GF-D8 (cell line): Measurements from ENCODE around the gene NDUFB3.
A peak's percentile ranks its signal among the peaks of the same experiment; 100 is the strongest.
"Not testable (repeated sequence)": the region's sequence is repeated elsewhere in the genome, so short reads cannot be mapped to it uniquely, and the experiment has no call there.

Source experiments
- DNase-seq: peaks from one replicate; lab custom pipeline; 2025; lab: John Stamatoyannopoulos, UW

Gene NDUFB3

DNA sequence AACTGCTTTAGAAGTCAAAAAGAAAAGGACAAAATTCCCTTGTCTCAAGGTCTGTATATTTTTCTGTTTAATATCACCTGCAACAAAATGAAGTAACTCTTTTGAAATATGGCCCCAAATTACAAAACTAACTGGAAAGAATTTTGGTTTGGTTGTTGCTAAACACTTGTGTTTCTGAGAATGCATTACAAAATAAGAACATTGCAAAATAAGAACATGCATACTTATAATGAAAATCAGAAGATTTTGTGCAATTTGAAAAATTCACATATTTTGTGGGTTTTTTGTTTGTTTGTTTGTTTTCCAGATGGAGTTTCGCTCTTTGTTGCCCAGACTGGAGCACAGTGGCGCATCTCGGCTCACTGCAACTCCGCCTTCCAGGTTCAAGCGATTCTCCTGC lies 21.8 kb downstream of the NDUFB3 start:
- DNase-seq: peak; percentile 86

DNA sequence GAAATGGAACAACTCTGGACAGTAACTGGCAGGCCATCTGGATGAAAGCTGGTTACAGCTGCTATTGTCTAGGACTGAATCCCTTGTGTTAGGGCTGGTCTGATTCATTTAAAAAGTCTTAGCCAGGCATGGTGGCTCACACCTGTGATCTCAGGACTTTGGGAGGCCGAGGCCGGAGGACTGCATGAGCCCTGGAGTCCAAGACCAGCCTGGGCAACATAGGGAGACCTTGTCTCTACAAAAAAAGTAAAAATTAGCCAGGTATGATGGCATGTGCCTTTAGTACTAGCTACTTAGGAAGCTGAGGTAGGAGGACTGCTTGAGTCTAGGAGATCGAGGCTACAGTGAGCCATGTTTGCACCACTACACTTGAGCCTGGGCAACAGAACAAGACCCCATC lies 28.7 kb downstream of the NDUFB3 start:
- DNase-seq: no peak

DNA sequence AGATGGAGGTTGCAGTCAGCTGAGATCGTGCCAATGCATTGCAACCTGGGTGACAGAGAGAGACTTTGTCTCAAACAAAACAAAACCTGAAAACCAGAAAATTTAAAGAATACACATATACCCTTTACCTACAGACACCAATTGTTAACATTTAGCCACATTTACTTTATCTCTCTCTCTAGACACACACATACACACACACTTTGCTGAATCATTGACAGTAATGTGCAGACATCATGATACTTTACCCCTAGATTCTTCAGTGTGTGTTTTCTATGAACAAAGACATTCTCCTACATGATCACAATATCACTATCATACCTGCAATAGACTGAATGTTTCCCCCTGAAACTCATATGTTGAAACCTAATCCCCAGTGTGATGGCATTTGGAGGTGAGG lies 34.0 kb downstream of the NDUFB3 start:
- no peak for DNase-seq

DNA sequence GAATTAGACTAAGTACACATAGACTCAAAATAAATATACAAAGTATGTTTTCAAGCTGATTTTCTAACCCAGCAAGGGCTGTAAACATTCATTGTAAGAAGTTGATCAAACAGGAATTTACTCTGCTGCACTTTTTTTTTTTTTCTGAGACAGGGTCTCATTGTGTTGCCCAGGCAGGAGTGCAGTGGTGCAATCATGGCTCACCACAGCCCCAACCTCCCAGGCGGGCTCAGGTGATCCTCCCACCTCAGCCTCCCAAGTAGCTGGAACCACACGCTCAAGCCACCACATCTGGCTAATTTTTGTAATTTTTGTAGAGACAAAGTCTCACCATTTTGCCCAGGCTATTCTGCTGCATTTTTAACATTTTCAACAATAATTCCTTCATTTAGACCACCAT lies 35.8 kb downstream of the NDUFB3 start:
- no peak for DNase-seq

DNA sequence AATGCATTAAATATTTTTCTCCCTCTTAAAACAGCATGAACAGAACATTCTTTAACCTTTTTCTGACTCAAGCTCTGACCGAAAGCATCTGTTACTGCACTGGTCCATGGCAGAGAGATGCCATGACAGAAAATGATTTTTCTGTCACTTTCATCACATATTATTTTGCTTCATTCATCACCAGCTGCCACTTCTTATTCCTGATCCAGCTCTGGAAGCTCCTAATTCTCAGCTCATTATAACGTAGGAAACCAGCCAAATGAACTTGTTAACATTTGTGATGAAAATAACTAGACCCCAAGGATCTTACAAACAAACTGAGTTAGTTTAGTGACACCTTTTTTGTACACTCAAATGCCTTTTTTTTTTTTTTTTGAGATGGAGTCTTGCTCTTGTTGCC lies 36.5 kb downstream of the NDUFB3 start:
- DNase-seq: no peak

DNA sequence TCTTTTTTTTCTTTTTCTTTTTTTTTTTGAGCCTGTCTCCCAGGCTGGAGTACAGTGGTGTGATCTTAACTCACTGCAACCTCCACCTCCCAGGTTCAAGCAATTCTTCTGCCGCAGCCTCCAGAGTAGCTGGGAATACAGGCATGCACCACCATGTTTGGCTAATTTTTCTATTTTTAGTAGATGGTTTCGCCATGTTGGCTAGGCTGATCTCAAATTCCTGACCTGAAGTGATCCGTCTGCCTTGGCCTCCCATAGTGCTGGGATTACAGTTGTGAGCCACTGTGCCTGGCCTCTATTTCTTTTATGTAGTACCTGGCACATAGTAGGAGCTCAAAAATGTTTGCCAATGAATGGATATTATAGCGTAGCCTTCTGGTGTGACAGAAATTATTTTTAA lies 37.4 kb downstream of the NDUFB3 start:
- DNase-seq: no peak

DNA sequence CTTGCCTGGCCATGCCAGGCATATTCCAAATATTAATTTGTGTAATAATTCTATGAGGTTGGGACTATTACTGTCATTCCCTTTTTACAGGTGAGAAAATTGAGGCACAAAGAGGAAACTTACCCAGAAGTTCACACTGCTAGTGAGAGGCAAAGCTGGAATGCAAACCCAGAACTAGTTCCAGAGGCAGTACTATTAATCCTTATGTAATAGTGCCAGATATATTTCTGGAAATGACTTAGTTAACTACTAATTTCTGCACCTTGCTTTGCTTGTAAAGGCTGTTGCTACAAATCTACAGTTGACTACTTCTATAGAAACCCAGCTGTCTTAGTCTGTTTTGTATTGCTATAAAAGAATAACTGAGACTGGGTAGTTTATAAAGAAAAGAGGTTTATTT lies 38.8 kb downstream of the NDUFB3 start:
- no peak for DNase-seq

DNA sequence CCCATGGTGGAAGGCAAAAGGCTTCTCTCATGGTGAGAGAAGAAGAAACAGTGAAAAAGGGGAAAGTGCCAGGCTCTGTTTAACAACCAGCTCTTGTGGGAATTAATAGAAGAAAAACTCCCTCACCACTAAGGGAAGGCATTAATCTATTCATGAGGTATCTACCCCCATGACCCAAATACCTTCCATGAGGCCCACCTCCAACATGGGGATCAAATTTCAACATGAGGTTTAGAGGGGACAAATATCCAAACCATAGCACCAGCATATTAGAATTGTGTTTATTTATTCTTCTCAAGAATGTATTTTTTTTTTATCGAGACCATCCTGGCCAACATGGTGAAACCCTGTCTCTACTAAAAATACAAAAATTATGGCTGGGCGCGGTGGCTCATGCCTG lies 39.3 kb downstream of the NDUFB3 start:
- no peak for DNase-seq

DNA sequence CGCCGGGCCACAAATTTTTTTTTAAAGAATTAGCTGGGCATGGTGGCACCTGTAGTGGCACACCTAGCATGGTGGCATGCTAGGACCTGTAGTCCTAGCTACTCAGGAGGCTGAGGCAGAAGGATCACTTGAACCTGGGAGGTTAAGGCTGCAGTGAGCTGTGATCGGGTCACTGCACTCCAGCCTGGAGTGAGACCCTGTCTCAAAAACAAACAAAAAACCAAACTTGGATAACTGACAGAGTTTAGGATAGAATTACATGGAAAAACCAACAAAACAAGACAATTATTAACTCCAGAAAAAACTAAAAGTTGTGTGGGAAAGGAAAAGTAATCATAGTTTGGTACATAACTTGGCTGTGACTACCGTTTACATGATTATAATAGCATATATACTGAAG lies 42.5 kb downstream of the NDUFB3 start:
- no peak for DNase-seq

DNA sequence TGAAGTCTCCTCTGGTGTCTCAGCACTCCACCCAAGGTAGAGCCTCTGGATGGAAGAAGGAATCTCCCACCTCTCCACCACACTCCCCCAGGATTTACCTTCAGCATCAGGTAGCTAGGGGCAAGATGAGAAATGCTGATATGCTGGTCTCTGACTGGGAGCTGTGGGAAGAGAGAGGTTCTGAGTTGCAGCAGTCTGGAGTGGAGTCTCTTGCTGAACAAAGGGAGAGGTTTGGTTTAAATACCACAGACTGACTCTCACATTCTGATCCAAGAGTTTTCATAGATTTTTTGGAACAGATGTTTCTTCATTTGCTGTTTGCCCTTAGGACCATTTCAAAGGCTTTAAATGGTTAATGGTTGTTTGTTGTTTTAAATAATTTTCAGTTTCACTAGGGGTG lies 43.0 kb downstream of the NDUFB3 start:
- no peak for DNase-seq

DNA sequence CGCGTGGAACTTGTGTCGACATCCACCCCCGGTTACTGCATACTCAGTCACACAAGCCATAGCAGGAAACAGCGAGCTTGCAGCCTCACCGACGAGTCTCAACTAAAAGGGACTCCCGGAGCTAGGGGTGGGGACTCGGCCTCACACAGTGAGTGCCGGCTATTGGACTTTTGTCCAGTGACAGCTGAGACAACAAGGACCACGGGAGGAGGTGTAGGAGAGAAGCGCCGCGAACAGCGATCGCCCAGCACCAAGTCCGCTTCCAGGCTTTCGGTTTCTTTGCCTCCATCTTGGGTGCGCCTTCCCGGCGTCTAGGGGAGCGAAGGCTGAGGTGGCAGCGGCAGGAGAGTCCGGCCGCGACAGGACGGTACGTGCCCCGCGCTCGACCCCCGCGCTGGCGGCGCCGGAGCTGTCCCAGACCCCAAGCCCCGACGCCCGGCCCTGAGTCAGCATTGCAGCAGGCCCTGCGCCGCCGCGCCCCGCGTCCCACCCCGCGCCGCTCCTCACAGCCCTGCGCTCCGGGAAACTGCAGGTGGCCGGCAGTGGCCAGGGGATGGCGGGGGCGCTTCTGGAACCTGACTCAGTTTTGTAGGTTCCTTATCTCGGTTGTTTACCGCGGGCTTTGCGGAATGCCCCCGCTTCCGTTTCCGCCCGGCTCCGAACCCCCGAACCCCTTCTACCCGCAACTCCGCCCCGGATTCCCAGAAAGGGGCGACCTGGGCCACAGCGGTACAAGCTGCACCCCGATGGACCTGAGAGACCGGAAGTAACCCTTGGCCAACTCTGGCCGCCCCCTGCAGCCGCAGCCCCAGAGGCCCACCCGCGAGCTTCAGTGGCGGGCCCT lies 44.5 kb downstream of the NDUFB3 start, which contains the start of gene CFLAR:
TSS of gene CFLAR (plus strand) at position 50 of the 844 bp plus-strand sequence. CDS start 13,702 bp downstream, outside the sequence.
- peak; percentile 93 for DNase-seq

DNA sequence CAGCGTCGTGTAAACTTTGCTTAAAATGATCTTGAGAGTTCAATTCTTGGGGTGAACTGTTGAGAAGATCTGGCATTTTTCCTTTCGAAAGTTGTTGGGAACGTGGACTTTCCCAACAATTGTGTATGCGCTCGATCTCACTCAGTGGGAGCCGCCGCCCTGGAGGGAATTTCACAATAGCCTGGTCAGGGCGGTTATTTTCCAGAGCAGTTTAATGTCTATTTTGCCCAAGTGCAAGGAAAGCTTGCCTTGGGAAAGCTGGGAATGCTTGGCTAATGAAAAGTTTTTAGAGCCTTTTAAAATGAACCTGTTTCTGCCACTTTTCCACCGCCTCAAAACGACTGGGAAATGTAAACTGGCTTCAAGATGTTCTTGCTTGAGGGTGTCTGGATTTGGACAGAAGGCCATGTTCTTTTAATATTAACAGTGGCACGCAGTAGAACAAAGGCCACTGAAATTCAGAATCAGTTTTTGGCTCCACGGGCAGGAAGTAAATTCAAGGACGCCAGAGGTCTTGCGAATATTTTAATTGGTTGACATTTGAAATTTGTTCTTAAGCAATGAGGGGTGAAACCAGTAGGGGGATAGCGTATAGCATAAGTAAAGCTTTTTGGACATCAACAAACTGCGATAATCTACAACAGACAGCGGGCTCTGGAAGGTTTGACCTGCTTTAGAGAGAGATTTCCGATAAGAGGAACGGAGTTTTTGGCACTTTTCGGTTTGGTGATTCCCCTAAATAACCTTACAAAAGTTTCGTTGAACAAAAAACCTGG lies 45.3 kb downstream of the NDUFB3 start:
- DNase-seq: peak; percentile 77

DNA sequence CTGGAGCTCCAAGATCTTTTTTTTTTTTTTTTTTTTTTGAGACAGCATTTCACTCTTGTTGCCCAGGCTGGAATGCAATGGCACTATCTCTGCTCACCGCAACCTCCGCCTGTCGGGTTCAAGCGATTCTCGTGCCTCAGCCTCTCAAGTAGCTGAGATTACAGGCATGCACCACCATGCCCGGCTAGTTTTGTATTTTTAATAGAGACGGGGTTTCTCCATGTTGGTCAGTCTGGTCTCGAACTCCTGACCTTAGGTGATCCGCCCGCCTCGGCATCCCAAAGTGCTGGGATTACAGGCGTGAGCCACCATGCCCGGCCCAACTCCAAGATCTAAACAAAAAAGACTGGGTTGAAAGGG lies 45.9 kb downstream of the NDUFB3 start:
- DNase-seq: not testable (repeated sequence)

DNA sequence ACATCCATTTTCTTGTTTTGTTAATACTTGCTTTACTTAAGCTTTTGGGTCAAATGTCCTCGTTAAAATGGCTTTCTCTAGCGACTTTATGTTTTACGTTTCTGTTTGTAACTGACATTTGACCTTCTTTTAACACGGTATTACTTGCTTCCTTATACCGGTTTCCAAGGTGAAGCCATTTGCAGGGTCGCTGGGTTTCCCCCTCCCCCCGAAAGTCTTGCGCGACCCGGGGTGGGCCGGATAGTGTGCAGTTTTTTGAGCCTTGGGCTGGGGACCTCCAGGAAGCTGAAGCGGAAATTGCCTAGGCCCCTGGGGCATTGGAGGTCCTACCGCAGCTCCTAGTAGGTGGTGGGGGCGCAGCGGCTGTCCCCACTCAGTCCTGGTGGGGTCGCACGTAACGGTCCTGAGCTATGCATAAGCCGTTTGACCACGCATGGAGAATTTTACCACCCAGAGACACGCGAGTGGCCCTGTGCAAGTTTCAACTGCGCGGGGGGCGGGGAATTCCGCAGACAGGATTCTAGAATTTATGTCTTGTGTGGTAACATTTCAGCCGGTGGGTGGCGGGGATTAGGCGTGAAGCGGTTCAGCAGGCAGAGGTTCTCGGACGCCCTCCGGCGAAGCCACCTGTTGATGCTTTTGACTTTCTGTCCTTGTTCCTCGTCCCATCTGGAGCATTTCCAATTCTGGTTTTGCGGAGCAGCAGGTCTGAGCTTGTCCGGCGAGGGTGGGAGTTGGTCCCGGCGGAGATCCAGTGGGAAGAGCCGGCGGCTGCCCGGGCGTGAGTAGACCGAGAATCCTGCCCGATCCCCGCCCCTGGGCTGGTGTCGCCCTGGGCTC lies 46.5 kb downstream of the NDUFB3 start:
- DNase-seq: peak; percentile 91

DNA sequence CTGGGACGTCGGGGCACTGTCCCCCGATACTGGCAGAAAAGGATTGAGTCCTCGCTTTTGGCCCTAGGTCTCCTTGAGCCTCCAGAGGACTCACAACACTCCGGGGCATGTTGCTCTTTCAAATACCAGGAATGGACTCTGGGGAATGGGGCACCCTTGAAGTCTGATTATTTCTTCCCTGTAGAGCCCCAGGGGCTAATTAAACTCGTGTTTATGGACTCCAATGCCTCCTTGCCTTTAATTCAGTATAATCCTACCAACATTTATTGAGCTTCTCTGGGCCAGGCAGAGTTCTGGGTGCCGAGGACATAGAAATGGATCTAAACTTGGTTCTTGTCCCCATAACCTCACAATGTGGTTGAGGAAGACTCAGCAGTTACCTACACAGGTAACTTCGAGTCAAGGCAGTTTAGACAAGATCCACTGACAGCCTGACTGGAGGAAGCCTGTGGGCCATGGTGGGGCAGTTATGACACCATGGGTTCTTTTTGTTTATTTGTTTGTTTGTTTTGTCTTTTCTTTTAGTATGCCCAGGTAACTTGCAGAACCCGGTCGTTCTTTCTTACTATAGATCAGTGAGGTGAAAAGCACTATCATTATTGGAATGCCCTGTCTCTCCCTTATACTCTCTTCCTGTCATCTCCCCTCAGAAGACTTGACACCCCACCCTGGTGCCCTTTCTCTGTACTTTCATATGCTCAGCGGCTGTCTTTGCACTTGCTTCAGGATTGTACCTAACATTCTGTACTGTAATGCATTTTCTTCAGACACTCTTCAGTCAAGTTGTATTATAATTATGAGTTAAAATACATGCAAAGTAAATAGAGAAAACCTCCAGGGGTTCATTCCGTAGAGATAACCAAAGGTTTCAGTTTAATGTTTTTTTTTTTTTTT lies 47.4 kb downstream of the NDUFB3 start:
- DNase-seq: no peak

DNA sequence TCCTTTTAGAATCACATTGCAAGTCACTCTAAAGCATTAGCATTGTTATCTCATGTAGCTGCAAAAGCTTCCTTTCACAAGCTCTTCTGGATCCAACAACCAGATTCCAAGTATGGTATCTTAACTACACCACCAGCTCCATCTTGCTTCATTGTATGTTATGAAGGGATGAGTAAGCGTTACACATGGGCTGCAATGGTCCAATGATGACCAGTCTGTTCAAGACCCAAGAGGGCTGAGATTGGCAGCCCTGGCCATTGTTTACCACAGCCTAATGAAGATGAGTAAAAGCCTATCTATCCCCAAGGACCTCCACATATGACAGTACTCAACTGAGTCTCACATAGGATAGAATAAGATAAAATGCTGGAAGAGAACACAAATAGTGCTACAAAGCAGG lies 50.5 kb downstream of the NDUFB3 start:
- DNase-seq: no peak

DNA sequence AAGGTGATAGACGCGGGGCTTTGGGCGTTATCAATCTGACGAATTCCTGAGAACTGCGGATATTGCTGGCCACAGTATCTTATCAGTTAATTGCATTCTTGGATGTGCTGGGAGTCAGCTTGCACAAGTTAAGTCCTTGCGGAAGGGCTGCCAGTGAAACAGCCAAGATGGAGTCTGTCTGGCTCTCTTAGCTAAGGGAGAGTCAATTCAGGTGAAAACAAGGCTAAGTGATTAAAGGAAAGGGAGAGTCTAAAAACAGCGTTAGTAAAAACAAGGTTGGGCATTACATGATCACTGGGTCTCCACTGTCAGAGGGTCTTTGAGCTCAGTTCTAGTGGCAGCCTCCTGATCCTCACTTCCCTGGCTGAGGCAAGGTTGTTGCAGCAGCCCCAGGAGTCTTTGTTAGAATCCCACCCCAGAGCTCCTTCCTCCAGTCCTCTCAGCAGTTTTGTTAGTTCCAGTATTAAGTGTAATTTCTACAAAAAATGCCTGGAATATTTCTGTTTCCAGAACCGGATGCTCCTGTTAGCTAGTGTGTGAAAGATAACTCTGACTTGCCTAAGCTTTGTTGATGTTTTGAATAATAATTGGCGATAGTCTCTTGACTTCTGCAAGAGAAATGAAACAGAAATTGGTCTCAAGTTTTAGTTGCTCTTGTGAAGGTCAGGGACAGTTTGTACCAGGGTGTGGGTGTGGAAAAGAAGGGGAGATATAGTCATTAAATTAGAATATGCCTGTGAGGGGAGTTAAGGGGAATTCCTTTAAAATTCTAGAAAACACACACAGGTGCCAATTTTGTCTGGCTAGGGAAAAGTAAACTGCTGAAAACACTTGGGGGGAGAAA lies 54.7 kb downstream of the NDUFB3 start:
- no peak for DNase-seq

DNA sequence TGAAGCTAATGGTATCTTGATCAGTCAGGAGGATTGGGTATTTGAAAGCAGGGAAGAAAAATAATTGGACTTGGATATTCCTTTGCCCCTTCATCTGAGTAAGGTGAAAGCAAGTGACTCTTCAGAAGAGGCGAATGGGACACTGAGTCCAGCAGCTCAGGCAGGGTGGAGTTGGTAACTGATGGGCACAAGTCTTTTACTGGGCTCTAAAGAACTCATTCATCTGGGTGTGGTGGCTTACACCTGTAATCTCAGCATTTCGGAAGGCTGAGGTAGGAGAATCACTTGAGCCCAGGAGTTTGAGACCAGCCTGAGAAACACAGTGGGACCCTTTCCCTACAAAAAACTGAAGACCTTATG lies 55.3 kb downstream of the NDUFB3 start:
- no peak for DNase-seq

DNA sequence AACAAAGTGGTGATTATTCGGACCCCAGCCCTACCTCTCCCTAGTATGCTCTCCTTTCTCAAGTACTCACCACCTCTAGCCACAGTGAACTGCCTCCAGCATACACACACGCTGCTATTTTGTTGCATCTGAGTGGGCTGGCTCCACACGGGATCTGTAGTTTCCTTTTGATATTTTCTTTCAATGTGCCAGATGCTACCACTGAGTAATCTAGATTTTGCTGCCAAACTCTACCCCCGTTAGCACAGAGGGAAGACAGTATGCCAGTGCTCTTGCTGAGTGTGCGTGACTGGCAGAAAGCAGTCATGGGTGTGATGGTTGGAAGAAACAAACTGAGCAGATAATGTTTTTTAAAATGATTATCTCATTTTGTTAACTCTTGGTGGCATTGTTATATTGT lies 55.8 kb downstream of the NDUFB3 start:
- no peak for DNase-seq

DNA sequence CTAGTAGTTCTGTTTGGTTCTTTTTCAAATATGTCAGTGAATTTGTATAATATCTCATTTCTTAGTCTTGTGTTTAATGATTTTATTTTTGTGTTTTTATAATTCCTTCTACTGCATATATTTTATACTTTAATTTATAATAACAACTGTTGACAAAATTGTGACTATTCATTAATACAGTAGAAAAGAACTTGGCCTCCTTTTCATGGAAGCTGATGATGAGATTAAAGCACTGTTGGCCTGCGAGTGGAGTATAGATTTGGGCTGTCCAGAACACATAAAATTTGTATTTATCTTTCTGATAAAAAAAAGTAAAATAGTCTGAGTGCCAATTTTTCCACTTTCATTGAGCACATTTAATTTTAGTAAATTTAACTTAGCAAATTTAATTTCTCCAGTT lies 56.2 kb downstream of the NDUFB3 start:
- no peak for DNase-seq
